WI38 (cell line): ENCODE results near the gene NFATC2.
"Not testable (repeated sequence)": the region's sequence is repeated elsewhere in the genome, so short reads cannot be mapped to it uniquely, and the experiment has no call there.

ENCODE experiments used
- H3K4me3 ChIP-seq: 2 replicates; pipeline ENCODE4 v1.5.1; 2011; ENCODE audit warnings: low read depth, mild to moderate bottlenecking, control low read depth, low read length
- CTCF ChIP-seq: IDR thresholded peaks from 2 replicates; pipeline ENCODE4 v1.5.1; 2012; ENCODE audit warnings: low read depth, mild to moderate bottlenecking, control low read depth, low read length

Gene NFATC2

GRCh38 chr20:51575486-51575885, 33.0 kb upstream of the NFATC2 start:
- no peak overlapping the region for H3K4me3 ChIP-seq
- TF ChIP-seq CTCF, result no peak

GRCh38 chr20:51574248-51575033, 31.9 kb upstream of the NFATC2 start:
- TF ChIP-seq CTCF, result no peak

GRCh38 chr20:51573576-51574243, 31.2 kb upstream of the NFATC2 start:
- no peak for TF ChIP-seq CTCF
- H3K4me3 ChIP-seq, result no peak overlapping the region

More at GRCh38 chr20:51574248-51575033, 31.9 kb upstream of the NFATC2 start:
- H3K4me3 ChIP-seq, result no peak overlapping the region

- no peak for TF ChIP-seq CTCF
- H3K4me3 ChIP-seq, result no peak overlapping the region
Measured at GRCh38 chr20:51571460-51571794, 28.9 kb upstream of the NFATC2 start.

- TF ChIP-seq CTCF, result no peak
- H3K4me3 ChIP-seq, result no peak overlapping the region
Measured at GRCh38 chr20:51570739-51571459, 28.4 kb upstream of the NFATC2 start.

- TF ChIP-seq CTCF, result no peak
- no peak overlapping the region for H3K4me3 ChIP-seq
Measured at GRCh38 chr20:51569815-51570738, 27.6 kb upstream of the NFATC2 start.

GRCh38 chr20:51568533-51568932, 26.0 kb upstream of the NFATC2 start:
- H3K4me3 ChIP-seq, result not testable (repeated sequence)
